Measurements from ENCODE around the gene UCK2. TPM values are rescaled to one million over a fixed set of nuclear protein-coding genes. Genes with fewer than 3 reads are reported as not detected.

UCK2 gene
- total RNA-seq, 1 experiment from 2014 or later, result 67.2 TPM

DNA sequence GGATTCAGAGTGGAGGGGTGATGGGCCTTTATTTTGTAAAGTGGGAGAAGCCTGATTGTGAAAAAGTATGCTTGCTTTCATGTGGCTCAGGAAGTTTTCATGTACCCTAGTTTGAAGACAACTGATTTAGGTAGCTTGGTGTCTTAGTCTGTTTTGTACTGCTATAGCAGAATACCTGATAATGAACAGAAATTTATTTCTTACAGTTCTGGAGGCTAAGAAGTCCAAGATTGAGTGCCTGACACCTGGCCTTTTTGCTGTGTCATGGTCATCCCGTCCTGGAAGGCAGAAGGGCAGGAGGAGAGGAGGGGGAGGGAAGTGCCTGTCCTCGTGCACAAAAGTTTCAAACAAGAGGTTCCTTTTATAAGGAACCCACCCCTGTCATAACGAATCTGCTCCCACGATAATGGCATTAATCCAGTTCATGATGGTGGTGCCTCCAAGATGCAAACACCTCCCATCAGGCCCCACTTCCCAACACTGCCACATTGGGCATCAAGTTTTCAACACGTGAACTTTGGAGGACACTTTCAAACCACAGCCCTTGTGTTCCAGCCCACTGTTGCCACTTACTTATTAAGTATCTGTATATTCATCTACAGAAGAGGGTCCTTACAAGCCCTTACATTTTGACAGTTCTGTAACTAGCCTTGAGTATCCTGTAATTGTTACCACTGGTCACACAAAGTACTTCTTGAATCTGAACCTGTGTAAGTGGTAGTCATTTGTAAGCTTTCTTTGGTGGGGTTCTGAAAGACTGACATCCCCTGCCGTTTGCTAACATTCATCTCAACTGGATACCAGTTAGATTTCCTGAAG lies 9.5 kb downstream of the UCK2 start:
- CTCF ChIA-PET, result no interaction called here
- BruUV-seq (replicated peaks), result no TSS peak
- no peaks in the 10 kb centered on the region for H3K36me3 Mint-ChIP-seq (ENCODE audit: insufficient read depth, unreplicated experiment)
- H3K9me3 Mint-ChIP-seq (ENCODE audit: unreplicated experiment), result no peaks in the 10 kb centered on the region
- no peak overlapping the region for H3K27ac Mint-ChIP-seq (ENCODE audit: unreplicated experiment)
- H3K4me1 ChIP-seq, result peaks cover 19% of the 10 kb centered on the region; the same call in 1 of the 2 replicates
- no peak for DNase-seq
- no peaks in the 10 kb centered on the region for H3K9me3 ChIP-seq
- H3K4me3 ChIP-seq (ENCODE audit: low read depth, low read length), result no peak overlapping the region
- H3K4me1 Mint-ChIP-seq (ENCODE audit: low read depth, unreplicated experiment), result peaks cover 20% of the 10 kb centered on the region
- no peaks in the 10 kb centered on the region for H3K27me3 ChIP-seq (replicated peaks; ENCODE audit: control insufficient read depth, insufficient read depth, low read length)
- POLR2A ChIA-PET, result no interaction called here
- intact Hi-C loops (cut with micrococcal nuclease; ENCODE audit: unreplicated experiment), result no loop called here
- no peak for TF ChIP-seq CTCF (IDR thresholded peaks at IDR 0.05; ENCODE audit: insufficient read depth in 1 of 2, low read depth in 1 of 2, low read length in 1 of 2, severe bottlenecking in 1 of 2, unreplicated experiment in 1 of 2)
- no peak overlapping the region for H3K4me3 Mint-ChIP-seq (ENCODE audit: unreplicated experiment)
- H3K27me3 Mint-ChIP-seq (ENCODE audit: insufficient read depth, unreplicated experiment), result no peaks in the 10 kb centered on the region
- H3K36me3 ChIP-seq (ENCODE audit: control insufficient read depth, insufficient read depth, low read length), result no peaks in the 10 kb centered on the region

DNA sequence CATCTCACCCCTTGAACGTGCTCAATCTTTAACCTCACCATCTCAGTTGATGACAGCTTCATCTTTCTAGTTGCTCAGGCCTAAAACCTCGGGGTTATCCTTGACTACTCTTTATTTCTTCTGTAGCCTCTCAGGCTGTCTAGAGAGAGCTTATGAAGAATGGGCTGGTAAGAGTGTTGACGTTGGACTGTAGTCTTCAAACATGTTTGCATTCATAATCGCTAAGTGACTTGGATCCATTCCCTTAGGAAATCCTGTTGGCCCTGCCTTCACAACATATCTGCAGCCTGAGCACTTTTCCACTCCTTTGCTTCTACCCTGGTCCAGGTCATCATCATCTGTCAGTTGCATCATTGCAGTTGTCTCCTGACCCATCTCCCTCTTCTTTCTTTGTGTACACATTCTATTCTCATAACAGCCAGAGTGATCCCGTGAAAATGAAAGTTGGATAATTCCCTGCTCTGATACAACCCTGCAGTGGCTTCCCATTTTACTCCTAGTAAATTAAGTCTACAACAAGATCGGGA lies 10.5 kb downstream of the UCK2 start:
- H3K4me1 ChIP-seq, result peaks cover 29% of the 10 kb centered on the region; the same call in 1 of the 2 replicates
- Mint-ChIP-seq H3K4me1 (ENCODE audit: low read depth, unreplicated experiment) (peaks cover 31% of the 10 kb centered on the region), H3K27me3 (ENCODE audit: insufficient read depth, unreplicated experiment) (no peaks in the 10 kb centered on the region)

DNA sequence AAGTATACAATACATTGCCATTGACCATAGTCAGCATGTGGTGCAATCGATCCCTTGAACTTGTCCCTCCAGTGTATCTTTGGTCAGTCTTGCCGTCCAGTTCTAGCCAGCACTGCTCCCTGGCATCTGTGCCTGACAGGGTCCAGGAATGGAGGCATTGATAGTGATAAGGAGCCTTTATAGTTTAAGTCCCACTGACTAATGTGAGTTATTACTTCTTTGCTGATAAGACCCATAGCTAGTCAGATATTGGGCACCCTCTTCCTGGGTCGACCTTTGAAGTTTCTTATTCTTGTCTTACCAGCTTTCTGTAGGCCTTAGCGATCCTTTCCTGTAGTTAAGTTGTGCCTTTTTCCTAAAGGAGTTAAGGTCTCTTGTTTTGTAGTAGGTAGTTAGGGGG lies 13.0 kb downstream of the UCK2 start:
- Mint-ChIP-seq H3K27me3 (ENCODE audit: insufficient read depth, unreplicated experiment) (no peaks in the 10 kb centered on the region), H3K36me3 (ENCODE audit: insufficient read depth, unreplicated experiment) (no peaks in the 10 kb centered on the region), H3K4me3 (ENCODE audit: unreplicated experiment) (no peak overlapping the region), H3K27ac (ENCODE audit: unreplicated experiment) (no peak overlapping the region), H3K4me1 (ENCODE audit: low read depth, unreplicated experiment) (peaks cover 34% of the 10 kb centered on the region), H3K9me3 (ENCODE audit: unreplicated experiment) (no peaks in the 10 kb centered on the region)
- Histone ChIP-seq H3K4me1 (peaks cover 25% of the 10 kb centered on the region; the same call in 1 of the 2 replicates), H3K4me3 (ENCODE audit: low read depth, low read length) (no peak overlapping the region), H3K27me3 (replicated peaks; ENCODE audit: control insufficient read depth, insufficient read depth, low read length) (no peaks in the 10 kb centered on the region), H3K36me3 (ENCODE audit: control insufficient read depth, insufficient read depth, low read length) (no peaks in the 10 kb centered on the region), H3K9me3 (no peaks in the 10 kb centered on the region)
- DNase-seq, result no peak
- ChIA-PET CTCF (no interaction called here), POLR2A (no interaction called here)
- intact Hi-C loops (cut with micrococcal nuclease; ENCODE audit: unreplicated experiment), result no loop called here
- BruUV-seq (replicated peaks), result no TSS peak
- no peak for TF ChIP-seq CTCF (IDR thresholded peaks at IDR 0.05; ENCODE audit: insufficient read depth in 1 of 2, low read depth in 1 of 2, low read length in 1 of 2, severe bottlenecking in 1 of 2, unreplicated experiment in 1 of 2)

More for the DNA sequence above, 10.5 kb downstream of the UCK2 start:
- no peaks in the 10 kb centered on the region for H3K9me3 Mint-ChIP-seq (ENCODE audit: unreplicated experiment)
- Histone ChIP-seq H3K9me3 (no peaks in the 10 kb centered on the region), H3K27me3 (replicated peaks; ENCODE audit: control insufficient read depth, insufficient read depth, low read length) (no peaks in the 10 kb centered on the region), H3K4me3 (ENCODE audit: low read depth, low read length) (no peak overlapping the region), H3K36me3 (ENCODE audit: control insufficient read depth, insufficient read depth, low read length) (no peaks in the 10 kb centered on the region)
- no peak for DNase-seq
- H3K27ac Mint-ChIP-seq (ENCODE audit: unreplicated experiment), result no peak overlapping the region
- ChIA-PET CTCF (no interaction called here), POLR2A (no interaction called here)
- intact Hi-C loops (cut with micrococcal nuclease; ENCODE audit: unreplicated experiment), result no loop called here
- TF ChIP-seq CTCF (IDR thresholded peaks at IDR 0.05; ENCODE audit: insufficient read depth in 1 of 2, low read depth in 1 of 2, low read length in 1 of 2, severe bottlenecking in 1 of 2, unreplicated experiment in 1 of 2), result no peak
- no peaks in the 10 kb centered on the region for H3K36me3 Mint-ChIP-seq (ENCODE audit: insufficient read depth, unreplicated experiment)
- H3K4me3 Mint-ChIP-seq (ENCODE audit: unreplicated experiment), result no peak overlapping the region
- no TSS peak for BruUV-seq (replicated peaks)
